ENCODE data around the gene TLL2.

Gene TLL2

GRCh38 chr10:96319754-96320474 is 193.8 kb downstream of the TLL2 start:
- DNase-seq (ENCODE audit: low spot score): no peak

GRCh38 chr10:96317067-96317833 is 196.5 kb downstream of the TLL2 start:
- DNase-seq (ENCODE audit: low spot score): no peak
